ENCODE data around the gene ZDHHC24.
"Not testable (repeated sequence)": the region's sequence is repeated elsewhere in the genome, so short reads cannot be mapped to it uniquely, and the experiment has no call there.

ZDHHC24 gene

GRCh38 chr11:66546368-66546965 lies 619 bp upstream of the ZDHHC24 start, which contains the start of gene ACTN3:
Gene ACTN3, plus strand, starts transcription at chr11:66546903. Its CDS starts 35 bp downstream, at chr11:66546938.
- H3K4me3 ChIP-seq (ENCODE audit: low read depth, low read length): peak within 1 kb of the TSS; percentile 78

- peak overlapping the region; percentile 78 for H3K4me3 ChIP-seq (ENCODE audit: low read depth, low read length)
These were observed 896 bp downstream of the ZDHHC24 start for GRCh38 chr11:66544952-66545351.

- no peak overlapping the region for H3K4me3 ChIP-seq (ENCODE audit: low read depth, low read length)
These were observed 2.4 kb downstream of the ZDHHC24 start for GRCh38 chr11:66543263-66544107.

- no peak overlapping the region for H3K4me3 ChIP-seq (ENCODE audit: low read depth, low read length)
These were observed 3.5 kb downstream of the ZDHHC24 start for GRCh38 chr11:66542362-66542761.

GRCh38 chr11:66541892-66542291 lies 4.0 kb downstream of the ZDHHC24 start:
- H3K4me3 ChIP-seq (ENCODE audit: low read depth, low read length): no peak overlapping the region

- not testable (repeated sequence) for H3K4me3 ChIP-seq (ENCODE audit: low read depth, low read length)
These were observed 5.2 kb downstream of the ZDHHC24 start for GRCh38 chr11:66540598-66540997.

- no peak overlapping the region for H3K4me3 ChIP-seq (ENCODE audit: low read depth, low read length)
These were observed 6.0 kb downstream of the ZDHHC24 start for GRCh38 chr11:66539870-66540213.

GRCh38 chr11:66539170-66539869 lies 6.5 kb downstream of the ZDHHC24 start:
- H3K4me3 ChIP-seq (ENCODE audit: low read depth, low read length): no peak overlapping the region

GRCh38 chr11:66532784-66533183 lies 13.1 kb downstream of the ZDHHC24 start:
- H3K4me3 ChIP-seq (ENCODE audit: low read depth, low read length): no peak overlapping the region

GRCh38 chr11:66531841-66532240 lies 14.0 kb downstream of the ZDHHC24 start:
- no peak overlapping the region for H3K4me3 ChIP-seq (ENCODE audit: low read depth, low read length)

- H3K4me3 ChIP-seq (ENCODE audit: low read depth, low read length): no peak overlapping the region
These were observed 14.7 kb downstream of the ZDHHC24 start for GRCh38 chr11:66530927-66531709.

GRCh38 chr11:66529655-66530054 lies 16.2 kb downstream of the ZDHHC24 start:
- H3K4me3 ChIP-seq (ENCODE audit: low read depth, low read length): no peak overlapping the region

- H3K4me3 ChIP-seq (ENCODE audit: low read depth, low read length): no peak overlapping the region
These were observed 16.8 kb downstream of the ZDHHC24 start for GRCh38 chr11:66529069-66529468.

- H3K4me3 ChIP-seq (ENCODE audit: low read depth, low read length): no peak overlapping the region
These were observed 21.4 kb downstream of the ZDHHC24 start for GRCh38 chr11:66524304-66525040.

GRCh38 chr11:66523611-66524010 lies 22.2 kb downstream of the ZDHHC24 start:
- H3K4me3 ChIP-seq (ENCODE audit: low read depth, low read length): no peak overlapping the region

GRCh38 chr11:66510990-66511339 lies 34.9 kb downstream of the ZDHHC24 start:
- H3K4me3 ChIP-seq (ENCODE audit: low read depth, low read length): peak overlapping the region; percentile 98

GRCh38 chr11:66510271-66510989 lies 35.4 kb downstream of the ZDHHC24 start, which contains the start of gene BBS1:
Gene BBS1, plus strand, starts transcription at chr11:66510635. Its CDS starts 25 bp downstream, at chr11:66510660.
- peak within 1 kb of the TSS; percentile 98 for H3K4me3 ChIP-seq (ENCODE audit: low read depth, low read length)

- no peak overlapping the region for H3K4me3 ChIP-seq (ENCODE audit: low read depth, low read length)
These were observed 36.7 kb downstream of the ZDHHC24 start for GRCh38 chr11:66509131-66509561.

- H3K4me3 ChIP-seq (ENCODE audit: low read depth, low read length): no peak overlapping the region
These were observed 40.5 kb downstream of the ZDHHC24 start for GRCh38 chr11:66505276-66505816.

Data from iPS-11a (cell line).